SK-N-DZ (cell line): ENCODE results near the gene PTPN4.
"Not testable (repeated sequence)": the region's sequence is repeated elsewhere in the genome, so short reads cannot be mapped to it uniquely, and the experiment has no call there.

Experiments used
- DNase-seq: peaks from one replicate; pipeline ENCODE4 v3.0.0-alpha.2; 2015; ENCODE audit warnings: low spot score

PTPN4 gene

GRCh38 chr2:119764832-119765231 is 5.1 kb downstream of the PTPN4 start:
- DNase-seq: no peak

DNA sequence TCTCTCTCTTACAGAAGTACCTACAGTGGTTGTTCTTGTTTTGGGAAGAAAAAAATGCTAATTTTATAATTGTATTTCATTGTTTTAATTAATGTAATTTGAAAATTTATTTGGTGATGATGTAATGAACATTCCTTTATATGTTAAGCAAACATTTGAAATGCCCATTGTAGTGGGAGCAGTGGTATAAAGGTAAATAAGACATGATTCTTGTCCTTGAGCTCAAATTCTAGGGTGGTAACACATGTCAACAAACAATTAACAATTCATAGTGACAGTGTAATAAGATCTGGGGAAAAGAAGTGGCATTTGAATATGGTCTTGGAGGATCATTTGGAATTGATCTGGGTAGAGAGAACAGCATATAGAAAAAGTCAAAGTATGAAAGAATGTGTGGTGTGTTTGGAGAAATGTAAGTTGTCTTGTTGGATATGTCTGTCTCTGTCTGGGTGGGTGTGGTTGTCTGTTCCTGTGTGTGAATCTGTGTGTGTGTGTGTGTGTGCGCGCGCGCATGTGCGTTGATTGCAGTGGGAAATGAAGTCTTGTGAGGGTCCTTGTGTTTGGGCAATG is 5.8 kb downstream of the PTPN4 start:
- DNase-seq: no peak

GRCh38 chr2:119766944-119767343 is 7.2 kb downstream of the PTPN4 start:
- DNase-seq: no peak

- no peak for DNase-seq
Measured at GRCh38 chr2:119768742-119769141, 9.0 kb downstream of the PTPN4 start.

DNA sequence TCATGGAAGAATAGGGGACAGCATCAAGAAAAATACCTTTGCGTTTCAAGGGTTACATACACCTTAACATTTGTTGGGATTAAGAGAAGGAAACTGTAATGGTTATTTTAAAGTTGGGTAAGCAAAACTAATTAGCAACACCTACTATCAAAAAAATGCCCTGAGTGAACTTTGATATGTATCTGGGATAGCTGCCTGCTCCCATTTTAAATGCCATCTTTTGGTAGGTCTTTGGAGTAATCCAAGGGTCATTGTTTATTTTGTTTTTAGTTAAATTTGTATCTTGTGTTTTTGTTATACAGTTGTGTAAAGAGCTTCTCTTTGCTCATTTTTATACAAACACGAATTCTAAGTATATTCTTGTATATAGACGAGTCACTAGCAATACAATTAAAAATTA is 9.9 kb downstream of the PTPN4 start:
- DNase-seq: no peak

DNA sequence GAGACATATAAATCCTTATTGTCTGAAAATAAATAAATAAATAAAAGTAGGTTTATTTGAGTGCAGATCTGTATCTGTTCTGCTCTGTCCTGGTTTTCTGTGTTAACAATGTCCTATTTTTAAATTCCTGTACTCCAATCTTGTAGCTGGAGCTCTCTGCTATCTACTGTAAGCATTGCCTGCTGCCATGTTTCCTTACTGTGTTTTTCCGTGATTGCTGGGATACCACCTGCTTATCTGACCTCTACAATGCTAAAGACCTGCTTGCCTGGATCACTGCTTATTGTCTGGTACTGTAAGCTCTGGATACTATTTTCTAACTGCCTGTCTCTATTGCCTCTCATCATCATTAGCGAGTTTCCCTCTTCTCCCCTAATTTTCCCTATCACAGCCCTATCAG is 11.6 kb downstream of the PTPN4 start:
- peak; percentile 16 for DNase-seq

DNA sequence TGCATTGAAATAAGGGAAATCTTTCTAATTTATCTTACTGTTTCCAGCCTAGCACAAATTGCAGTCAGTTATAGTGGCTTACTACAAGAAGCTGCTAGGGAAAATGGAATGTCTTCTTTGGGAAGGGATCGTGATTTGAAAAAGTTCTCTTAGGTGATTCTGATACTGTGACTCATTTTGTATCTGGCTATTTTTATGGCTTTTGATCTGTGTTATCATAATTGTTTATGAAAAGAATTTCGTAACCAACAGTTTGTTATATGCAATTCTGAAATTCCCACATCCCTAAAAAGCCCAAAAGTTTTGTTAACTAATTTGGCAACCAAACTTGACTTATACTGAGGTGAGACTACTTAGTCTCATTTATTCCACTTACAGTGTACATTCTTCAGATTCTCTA is 12.4 kb downstream of the PTPN4 start:
- no peak for DNase-seq

GRCh38 chr2:119772767-119773166 is 13.0 kb downstream of the PTPN4 start:
- no peak for DNase-seq

- DNase-seq: no peak
Measured at GRCh38 chr2:119774026-119774425, 14.3 kb downstream of the PTPN4 start.

DNA sequence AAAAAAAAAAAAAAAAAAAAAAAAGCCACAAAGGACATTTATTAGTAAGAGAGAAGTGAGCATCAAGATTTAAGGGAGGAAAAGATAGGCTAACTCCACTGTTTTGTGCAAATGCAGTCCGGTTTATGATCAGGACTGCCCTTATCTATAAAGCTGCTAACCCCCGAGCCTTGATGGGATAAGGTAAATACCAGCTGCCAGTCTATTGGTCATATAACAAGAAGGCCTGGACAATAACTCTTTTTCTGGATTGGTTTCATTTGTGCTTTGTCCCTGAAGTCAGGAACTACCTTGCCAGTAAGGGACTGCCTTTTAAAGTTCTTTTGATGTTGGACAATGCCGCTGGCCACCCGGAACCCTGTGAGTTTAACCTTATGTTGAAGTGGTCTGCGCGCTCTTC is 15.4 kb downstream of the PTPN4 start:
- DNase-seq: no peak

DNA sequence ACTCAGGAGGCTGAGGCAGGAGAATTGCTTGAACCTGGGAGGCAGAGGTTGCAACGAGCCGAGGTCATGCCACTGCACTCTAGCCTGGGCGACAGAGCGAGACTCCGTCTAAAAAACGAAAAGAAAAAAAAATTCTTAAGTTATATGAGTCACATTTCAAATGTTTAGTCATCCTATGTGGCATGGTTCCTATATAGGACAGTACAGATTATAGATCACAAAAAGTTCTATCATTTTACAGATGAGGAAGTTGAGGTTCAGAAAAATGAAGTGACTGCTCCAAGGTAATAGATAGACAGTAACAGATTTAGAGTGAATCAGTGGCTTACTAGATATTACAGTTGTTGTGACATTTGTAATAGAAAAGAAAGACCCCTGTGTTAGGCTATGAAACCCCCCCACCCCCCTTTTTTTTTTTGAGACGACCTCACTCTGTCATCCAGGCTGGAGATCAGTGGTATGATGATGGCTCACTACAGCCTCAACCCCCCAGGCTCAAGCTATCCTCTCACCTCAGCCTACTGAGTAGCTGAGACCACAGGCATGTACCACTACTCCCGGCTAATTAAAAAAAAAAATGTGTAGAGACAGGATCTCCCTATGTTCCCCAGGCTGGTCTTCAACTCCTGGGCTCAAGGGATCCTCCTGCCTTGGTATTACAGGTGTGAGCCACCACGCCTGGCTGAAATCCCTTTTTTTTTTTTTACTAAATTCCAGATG is 22.7 kb downstream of the PTPN4 start:
- DNase-seq: no peak

- DNase-seq: no peak
Measured at GRCh38 chr2:119784876-119785275, 25.2 kb downstream of the PTPN4 start.

DNA sequence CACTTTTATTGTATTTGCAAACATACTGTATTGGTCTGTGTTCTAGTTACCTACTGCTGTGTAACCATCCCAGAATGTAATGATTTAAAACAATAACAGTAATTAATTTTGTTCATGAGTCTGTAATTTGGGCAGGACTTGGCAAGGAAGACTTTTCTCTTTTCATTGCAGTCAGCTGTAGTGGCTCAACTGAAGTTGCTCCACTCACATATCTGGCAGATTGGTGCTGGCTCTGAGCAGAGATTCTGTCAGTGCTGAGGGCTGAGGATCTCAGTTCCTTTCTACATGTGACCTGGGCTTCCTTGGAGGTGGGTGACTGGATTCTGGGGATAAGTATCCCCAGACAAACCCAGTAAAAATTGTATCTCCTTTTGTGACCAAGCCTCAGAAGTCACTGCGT is 26.6 kb downstream of the PTPN4 start:
- no peak for DNase-seq

- DNase-seq: no peak
Measured at GRCh38 chr2:119788752-119789151, 29.0 kb downstream of the PTPN4 start.

- no peak for DNase-seq
Measured at GRCh38 chr2:119790466-119790865, 30.7 kb downstream of the PTPN4 start.

GRCh38 chr2:119792907-119793312 is 33.2 kb downstream of the PTPN4 start:
- DNase-seq: no peak

- DNase-seq: no peak
Measured at GRCh38 chr2:119794237-119794636, 34.5 kb downstream of the PTPN4 start.

DNA sequence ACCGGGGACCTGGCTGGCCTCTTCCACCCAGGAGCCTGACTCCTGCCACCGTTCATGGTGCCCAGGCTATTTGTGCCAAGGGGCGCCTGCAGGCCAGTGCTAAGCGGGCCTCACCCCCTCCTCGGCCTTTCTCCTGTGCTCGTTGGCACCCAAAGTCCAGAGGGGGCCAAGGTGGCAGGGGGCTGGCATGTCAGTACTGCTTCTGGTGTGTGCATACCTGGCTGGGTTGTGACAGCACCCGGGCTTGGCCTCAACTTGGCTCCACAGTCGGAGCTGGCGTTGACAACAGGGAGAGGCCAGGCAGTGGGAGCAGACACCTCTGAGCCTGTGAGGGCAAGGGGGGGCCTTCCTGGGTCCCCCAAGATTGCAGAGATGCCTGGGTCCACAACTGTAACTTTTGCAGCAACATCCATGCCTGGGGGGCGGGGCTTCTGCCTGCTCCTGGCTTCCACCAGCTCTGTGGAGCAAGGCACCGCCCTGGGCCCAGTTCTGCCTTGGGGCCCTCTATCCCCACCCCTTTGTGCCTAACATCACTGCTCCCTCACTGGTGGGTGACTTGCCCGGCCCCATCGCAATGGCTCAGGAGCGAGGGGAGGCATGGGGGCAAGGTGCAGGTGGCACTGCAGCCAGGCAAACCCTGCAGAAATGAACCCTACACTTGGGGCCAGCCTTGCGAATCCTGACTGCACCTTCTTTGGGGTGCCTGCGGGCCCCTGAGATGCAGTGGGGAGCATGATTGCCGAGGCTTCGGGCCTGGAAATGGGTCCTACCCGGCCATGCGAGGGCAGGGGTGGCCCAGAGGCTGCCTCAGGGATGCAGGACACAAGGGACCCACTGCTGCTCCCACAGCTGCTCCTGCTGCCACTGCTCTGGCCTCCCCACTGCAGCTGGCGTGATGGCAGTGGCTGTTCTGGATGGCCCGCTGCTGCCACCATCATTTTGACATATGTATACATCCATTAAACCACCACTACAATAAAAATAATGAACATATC is 35.9 kb downstream of the PTPN4 start:
- no peak for DNase-seq

- DNase-seq: no peak
Measured at GRCh38 chr2:119800376-119800902, 40.7 kb downstream of the PTPN4 start.

DNA sequence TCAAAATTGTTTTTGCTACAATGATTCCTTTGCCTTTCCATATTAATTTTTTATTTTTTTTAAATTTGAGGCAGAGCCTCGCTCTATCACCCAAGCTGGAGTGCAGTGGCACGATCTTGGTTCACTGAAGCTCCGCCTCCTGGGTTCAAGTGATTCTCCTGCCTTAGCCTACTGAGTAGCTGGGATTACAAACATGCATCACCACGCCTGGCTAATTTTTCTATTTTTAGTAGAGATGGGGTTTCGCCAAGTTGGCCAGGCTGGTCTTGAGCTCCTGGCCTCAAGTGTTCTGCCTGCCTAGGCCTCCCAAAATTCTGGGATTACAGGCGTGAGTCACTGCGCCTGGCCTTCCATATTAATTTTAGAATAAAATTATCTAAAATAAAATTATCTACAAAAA is 41.3 kb downstream of the PTPN4 start:
- no peak for DNase-seq

GRCh38 chr2:119801989-119802388 is 42.3 kb downstream of the PTPN4 start:
- not testable (repeated sequence) for DNase-seq

DNA sequence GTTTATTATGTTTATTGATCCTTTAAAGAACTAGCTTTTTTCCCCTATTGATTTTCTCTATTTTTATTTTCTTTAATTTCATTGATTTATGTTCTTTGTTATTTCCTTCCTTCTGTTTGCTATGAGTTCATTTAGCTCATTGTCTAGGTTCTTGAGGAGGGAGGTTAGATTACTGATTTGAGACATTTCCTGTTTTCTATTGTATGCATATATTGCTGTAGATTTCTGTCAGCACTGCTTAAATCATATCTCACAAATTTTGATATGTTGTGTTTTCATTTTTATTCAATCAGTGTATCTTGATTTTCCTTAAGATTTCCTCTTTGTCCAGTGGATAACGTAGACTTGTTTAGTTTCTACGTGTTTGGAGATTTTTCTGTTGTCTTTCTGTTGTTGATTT is 43.4 kb downstream of the PTPN4 start:
- no peak for DNase-seq
